NCI-H82 treated with DMSO at 0.1 percent for 48 hours (cell line): ENCODE data around the gene TFCP2L1.
"Not testable (repeated sequence)": the region's sequence is repeated elsewhere in the genome, so short reads cannot be mapped to it uniquely, and the experiment has no call there.

Experiments used
- DNase-seq: peaks from one replicate; lab custom pipeline; 2025; ENCODE audit not compliant: unreplicated experiment; lab: John Stamatoyannopoulos, UW

The TFCP2L1 gene

GRCh38 chr2:121269436-121269835, 15.6 kb downstream of the TFCP2L1 start:
- DNase-seq, result not testable (repeated sequence)

- no peak for DNase-seq
These were observed 18.4 kb downstream of the TFCP2L1 start for GRCh38 chr2:121266543-121267106.

- no peak for DNase-seq
These were observed 20.8 kb downstream of the TFCP2L1 start for GRCh38 chr2:121263996-121264715.

DNA sequence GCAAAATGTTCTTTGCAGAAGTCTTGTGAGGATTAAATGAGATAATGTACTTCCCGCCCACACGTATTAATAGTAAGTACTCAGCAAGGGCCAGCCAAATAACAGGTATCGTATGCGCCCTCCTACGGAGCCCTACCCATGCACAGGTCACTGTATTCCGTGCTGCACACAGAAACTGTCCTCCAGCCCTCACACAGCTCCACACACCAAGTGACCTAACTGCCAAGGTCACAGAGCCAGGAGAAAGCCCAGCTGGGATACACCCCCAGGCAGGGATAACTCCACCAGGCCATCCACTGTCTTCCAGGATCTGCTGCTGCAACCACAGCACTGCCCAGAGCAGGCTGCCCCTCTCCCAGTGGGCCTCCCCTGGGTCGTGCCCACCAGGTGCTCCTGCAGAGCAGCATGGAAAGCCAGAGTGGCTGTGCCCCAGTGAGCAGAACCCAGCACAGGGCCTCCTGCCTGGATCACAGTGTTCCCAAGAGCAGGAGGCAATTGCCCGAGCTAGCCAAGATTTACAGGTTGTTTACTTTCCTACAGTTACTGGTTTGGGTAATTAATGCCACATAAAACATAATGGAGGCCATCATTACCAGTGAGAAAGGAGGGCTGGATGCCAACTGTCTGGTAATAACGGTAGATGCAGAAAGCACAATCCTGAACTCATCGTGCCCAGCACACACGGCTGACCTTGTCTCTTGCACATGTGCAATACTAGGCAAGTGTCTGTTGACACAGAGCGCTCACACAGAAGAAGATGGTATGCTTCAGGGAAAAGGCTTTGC, 24.4 kb downstream of the TFCP2L1 start:
- no peak for DNase-seq

DNA sequence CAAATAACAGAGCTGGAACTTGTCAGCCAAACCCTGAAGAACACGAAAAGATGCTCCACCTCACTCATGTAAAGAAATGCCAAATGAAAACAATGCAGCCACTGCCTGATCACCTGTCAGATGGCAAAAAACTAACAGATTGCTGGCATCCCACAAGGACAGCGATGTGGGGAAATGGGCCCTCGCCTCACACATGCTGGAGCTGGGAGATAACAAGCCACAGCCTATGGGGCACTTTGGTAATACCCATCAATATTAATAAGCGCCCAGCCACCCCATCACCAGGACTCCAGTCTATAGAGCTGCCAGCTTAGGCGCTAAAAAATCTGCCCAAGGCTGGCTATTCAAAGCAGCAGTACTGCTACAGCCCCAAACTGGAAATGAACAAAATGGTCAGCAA, 27.0 kb downstream of the TFCP2L1 start:
- DNase-seq, result no peak

- no peak for DNase-seq
These were observed 27.5 kb downstream of the TFCP2L1 start for GRCh38 chr2:121257480-121257840.

- no peak for DNase-seq
These were observed 28.1 kb downstream of the TFCP2L1 start for GRCh38 chr2:121256720-121257479.

GRCh38 chr2:121255358-121255757, 29.6 kb downstream of the TFCP2L1 start:
- DNase-seq, result no peak

DNA sequence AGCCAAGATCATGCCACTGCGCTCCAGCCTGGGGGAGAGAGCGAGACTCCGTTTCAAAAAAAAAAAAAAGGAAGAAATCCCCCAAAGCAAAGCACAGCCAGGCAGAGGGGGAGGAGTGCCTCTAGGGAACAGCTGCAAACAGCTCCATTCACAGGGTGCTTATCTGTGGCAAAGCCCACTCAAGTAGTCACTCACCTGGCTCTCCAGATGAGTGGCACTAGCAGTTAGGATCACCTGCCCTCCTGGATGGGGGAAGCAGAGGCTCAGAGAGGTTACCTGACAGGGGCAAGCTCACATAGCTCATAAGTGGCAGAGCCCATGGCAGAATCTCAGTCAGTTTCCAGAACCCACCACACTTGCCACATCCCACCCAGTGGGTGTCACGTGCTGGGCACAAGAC, 30.3 kb downstream of the TFCP2L1 start:
- no peak for DNase-seq

- no peak for DNase-seq
These were observed 31.2 kb downstream of the TFCP2L1 start for GRCh38 chr2:121253674-121254240.

DNA sequence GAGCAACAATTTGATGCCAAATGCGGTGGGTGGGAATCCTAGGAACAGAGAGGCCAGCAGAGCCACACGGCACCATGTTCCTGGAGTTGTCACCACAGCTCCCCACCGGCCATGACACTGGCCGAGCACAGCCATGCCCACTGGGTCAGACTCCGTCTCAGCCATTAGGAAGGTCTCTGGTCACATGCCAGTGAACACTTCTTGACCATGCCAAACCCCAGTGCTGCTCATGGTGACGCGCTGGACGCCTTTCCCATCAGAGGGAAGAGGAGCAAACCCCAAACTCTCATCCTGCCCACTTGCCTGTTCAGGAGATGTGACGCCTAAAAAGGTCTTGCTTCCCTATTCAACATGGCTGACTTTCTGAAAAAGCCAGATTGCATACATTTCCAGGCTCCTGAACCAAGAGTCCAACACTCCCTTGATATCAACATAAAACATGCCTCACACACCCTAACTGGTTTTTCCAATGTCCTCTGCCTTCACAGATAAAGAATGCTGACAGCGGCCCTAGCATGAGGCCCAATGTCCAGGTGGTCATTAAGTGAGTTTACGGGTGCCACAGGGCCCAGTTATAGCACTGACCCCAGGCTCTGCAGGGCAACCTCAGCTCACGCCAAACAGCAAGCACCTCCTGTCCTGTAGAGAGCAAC, 31.9 kb downstream of the TFCP2L1 start:
- DNase-seq, result no peak

DNA sequence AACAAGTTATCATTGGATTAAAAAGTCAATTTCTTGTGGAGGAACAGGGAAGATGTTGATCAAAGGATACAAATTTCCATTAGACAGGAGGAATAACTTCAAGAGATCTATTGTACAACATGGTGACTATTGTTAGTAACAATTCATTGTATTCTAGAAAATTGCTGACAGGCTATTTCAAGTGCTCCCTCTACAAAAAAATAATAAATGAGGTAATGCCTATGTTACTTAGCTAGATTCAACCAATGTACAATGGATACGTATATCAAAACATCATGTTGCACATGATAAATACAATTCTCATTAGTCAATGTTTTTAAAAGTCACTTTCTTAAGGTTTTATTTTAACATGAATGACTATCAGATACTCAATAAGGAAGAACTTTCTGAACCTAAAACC, 33.5 kb downstream of the TFCP2L1 start:
- DNase-seq, result no peak

- no peak for DNase-seq
These were observed 36.1 kb downstream of the TFCP2L1 start for GRCh38 chr2:121248766-121249343.

GRCh38 chr2:121247971-121248370, 37.0 kb downstream of the TFCP2L1 start:
- no peak for DNase-seq

- DNase-seq, result no peak
These were observed 37.5 kb downstream of the TFCP2L1 start for GRCh38 chr2:121247534-121247933.

DNA sequence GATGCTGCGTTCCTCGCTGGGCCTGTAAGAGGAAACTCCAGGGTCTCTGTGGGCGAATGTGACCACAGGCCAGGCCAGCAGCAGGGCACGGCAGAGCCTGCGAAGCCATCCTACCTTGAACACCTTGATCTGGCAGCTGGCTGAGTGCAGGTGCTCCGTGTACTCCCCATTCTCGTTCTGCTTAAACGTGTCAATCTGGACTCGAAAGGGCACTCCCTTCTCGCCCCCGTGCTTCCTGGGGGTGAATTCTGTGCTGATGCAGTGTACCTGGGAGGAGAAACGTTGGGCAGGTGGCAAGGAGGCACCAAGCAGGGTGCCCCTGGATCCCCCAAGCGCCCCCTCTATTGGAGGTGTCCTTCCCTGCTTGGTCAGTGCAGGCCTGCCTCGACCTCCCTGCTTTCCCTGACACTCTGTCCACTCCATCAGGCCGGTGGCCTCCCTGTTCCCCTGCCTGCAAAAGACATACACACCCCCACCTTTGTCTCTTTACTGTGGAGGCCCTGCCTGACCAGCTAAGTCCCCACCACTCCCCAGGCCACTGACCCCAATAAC, 38.2 kb downstream of the TFCP2L1 start:
- DNase-seq, result no peak

GRCh38 chr2:121245913-121246312, 39.1 kb downstream of the TFCP2L1 start:
- DNase-seq, result no peak

DNA sequence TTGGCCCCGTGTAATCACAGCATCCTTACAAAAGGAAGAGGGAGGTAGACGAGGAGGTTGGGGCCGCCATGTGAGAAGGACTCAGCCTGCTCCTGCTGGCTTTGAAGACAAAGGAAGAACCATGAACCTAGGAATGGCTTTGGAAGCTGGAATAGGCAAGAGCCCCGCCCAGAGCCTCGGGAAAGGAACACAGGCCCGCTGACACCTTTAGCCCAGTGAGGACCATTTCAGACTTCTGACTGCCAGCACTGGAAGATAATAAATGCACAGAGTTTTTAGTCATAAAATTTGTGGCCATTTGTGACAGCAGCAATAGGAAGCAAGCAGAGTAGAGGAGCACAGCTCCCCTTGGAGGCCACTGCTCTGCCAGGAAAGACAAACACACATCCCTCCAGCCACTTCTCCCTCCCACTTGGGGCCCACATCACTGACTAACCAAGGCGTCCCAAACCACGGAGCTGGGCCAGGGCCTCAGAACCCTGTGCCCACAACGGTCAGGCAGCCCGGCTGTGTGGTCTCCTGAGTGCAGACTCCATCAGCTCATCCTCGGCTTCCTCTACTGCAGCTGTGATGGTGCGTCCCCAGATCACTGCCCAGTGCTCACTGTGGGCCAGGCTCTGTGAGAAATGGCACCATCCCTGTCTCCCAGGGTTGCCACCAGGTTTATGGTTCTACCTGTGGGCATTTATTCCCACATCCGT, 39.7 kb downstream of the TFCP2L1 start:
- no peak for DNase-seq

- DNase-seq, result no peak
These were observed 40.4 kb downstream of the TFCP2L1 start for GRCh38 chr2:121244616-121245015.
